CD4-positive, alpha-beta T cell treated with Interferon alpha-2 for 1 hour (primary cell): Measurements from ENCODE around the gene MAP3K2.

Experiments used
- DNase-seq, 2 donors: peaks; one replicate each; pipeline ENCODE4 v3.0.0-alpha.2; 2020 to 2022

MAP3K2 gene

GRCh38 chr2:127280693-127281092 lies 107.1 kb downstream of the MAP3K2 start:
- DNase-seq: no peak

- DNase-seq: no peak
These were observed 108.0 kb downstream of the MAP3K2 start for GRCh38 chr2:127279781-127280180.

- DNase-seq: no peak
These were observed 108.8 kb downstream of the MAP3K2 start for GRCh38 chr2:127278959-127279358.

- no peak for DNase-seq
These were observed 110.7 kb downstream of the MAP3K2 start for GRCh38 chr2:127277028-127277427.

- DNase-seq: no peak
These were observed 112.0 kb downstream of the MAP3K2 start for GRCh38 chr2:127275789-127276188.

GRCh38 chr2:127275356-127275755 lies 112.4 kb downstream of the MAP3K2 start:
- DNase-seq: no peak

GRCh38 chr2:127270663-127271062 lies 117.1 kb downstream of the MAP3K2 start:
- DNase-seq: no peak

- no peak for DNase-seq
These were observed 125.9 kb downstream of the MAP3K2 start for GRCh38 chr2:127261804-127262406.

GRCh38 chr2:127259355-127259754 lies 128.4 kb downstream of the MAP3K2 start:
- no peak for DNase-seq

- no peak for DNase-seq
These were observed 130.9 kb downstream of the MAP3K2 start for GRCh38 chr2:127256866-127257265.

GRCh38 chr2:127256381-127256780 lies 131.4 kb downstream of the MAP3K2 start:
- DNase-seq: no peak

GRCh38 chr2:127255721-127256120 lies 132.1 kb downstream of the MAP3K2 start:
- DNase-seq: no peak

GRCh38 chr2:127255146-127255545 lies 132.6 kb downstream of the MAP3K2 start:
- no peak for DNase-seq

- DNase-seq: no peak
These were observed 133.3 kb downstream of the MAP3K2 start for GRCh38 chr2:127254386-127254981.
